Colonic mucosa (tissue), 4 donors: ENCODE data around the gene MYL5. TPM values are rescaled to one million over a fixed set of nuclear protein-coding genes. Genes with fewer than 3 reads are reported as not detected.
"Not testable (repeated sequence)": the region's sequence is repeated elsewhere in the genome, so short reads cannot be mapped to it uniquely, and the experiment has no call there.

Source experiments
- DNase-seq: peaks from one replicate; pipeline ENCODE4 v3.0.0-alpha.2; 2020
- H3K27ac ChIP-seq: fragments of 200-600 bp; one replicate; pipeline ENCODE4 v1.8.0; 2021
- H3K27me3 ChIP-seq: fragments of 200-600 bp; one replicate; pipeline ENCODE4 v1.8.0; 2021
- H3K36me3 ChIP-seq: fragments of 200-600 bp; one replicate; pipeline ENCODE4 v1.8.0; 2021
- H3K4me1 ChIP-seq: fragments of 200-600 bp; one replicate; pipeline ENCODE4 v1.8.0; 2021; ENCODE audit warnings: mild to moderate bottlenecking
- H3K4me3 ChIP-seq: fragments of 200-600 bp; one replicate; pipeline ENCODE4 v1.8.0; 2021
- H3K9ac ChIP-seq, 2 donors: one replicate each; pipeline ENCODE4 v1.7.0; 2013; ENCODE audit warnings: control low read depth in 2 of 2, low read depth in 2 of 2, low read length in 2 of 2
- H3K9me3 ChIP-seq: fragments of 200-600 bp; one replicate; pipeline ENCODE4 v1.8.0; 2021
- CTCF ChIP-seq: fragments of 200-600 bp; IDR thresholded peaks from one replicate; pipeline ENCODE4 v1.8.0; 2022; ENCODE audit warnings: antibody characterized with exemption, mild to moderate bottlenecking
- intact Hi-C: fragments of 100-400 bp; cut with DNase I; formaldehyde crosslinking; loops from one replicate; pipeline ENCODE4 v1.14.1; 2022
- total RNA-seq, 2 donors: library from RNA; stranded (reverse); fragmentation: NEBNext Ultra II Directional in 1 of 2; extraction: Animal tissue kit (Norgen Biotek cat#: 25700) in 1 of 2; gene quantifications; one replicate each; pipeline ENCODE4 v1.2.1, GENCODE V29; 2021
- donor health status: healthy.
- donor health status: DM: no; HTN: no; CAD: no.
- donor health status: DM: no; HTN: no; CAD: no.

The MYL5 gene
- total RNA-seq, 2 donors from 2014 or later = 17.3 to 53.6 TPM

GRCh38 chr4:634599-634985, 39.8 kb upstream of the MYL5 start:
- no peak for DNase-seq
- intact Hi-C loops = no loop called here
- H3K9me3 ChIP-seq = no peaks in the 10 kb centered on the region
- no peak overlapping the region for H3K9ac ChIP-seq
- H3K27me3 ChIP-seq = no peaks in the 10 kb centered on the region
- no peak overlapping the region for H3K27ac ChIP-seq
- no peaks in the 10 kb centered on the region for H3K36me3 ChIP-seq
- H3K4me3 ChIP-seq = no peak overlapping the region
- H3K4me1 ChIP-seq = no peaks in the 10 kb centered on the region
- no peak for TF ChIP-seq CTCF

DNA sequence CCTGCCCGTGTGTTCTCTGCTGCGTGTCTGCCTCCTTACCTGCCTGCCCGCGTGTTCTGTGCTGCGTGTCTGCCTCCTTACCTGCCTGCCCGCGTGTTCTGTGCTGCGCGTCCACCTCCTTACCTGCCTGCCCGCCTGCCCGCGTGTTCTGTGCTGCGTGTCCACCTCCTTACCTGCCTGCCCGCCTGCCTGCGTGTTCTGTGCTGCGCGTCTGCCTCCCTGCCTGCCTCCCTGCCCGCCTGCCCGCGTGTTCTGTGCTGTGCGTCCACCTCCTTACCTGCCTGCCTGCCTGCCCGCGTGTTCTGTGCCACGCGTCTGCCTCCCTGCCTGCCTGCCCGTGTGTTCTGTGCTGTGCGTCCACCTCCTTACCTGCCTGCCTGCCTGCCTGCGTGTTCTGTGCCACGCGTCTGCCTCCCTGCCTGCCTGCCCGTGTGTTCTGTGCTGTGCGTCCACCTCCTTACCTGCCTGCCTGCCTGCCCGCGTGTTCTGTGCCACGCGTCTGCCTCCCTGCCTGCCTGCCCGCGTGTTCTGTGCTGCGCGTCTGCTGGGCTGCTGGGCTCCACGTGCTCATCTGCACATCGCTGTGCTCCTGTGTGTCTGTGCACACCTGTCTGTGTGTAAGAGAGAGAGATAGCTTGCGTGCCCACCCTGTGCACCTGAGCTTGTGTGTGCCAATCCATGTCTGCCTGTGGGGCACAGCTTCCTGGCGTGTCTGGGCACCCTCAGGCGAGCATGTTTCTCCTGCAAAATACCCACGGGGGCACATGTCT, 39.1 kb upstream of the MYL5 start:
- H3K4me3 ChIP-seq, H3K4me1 ChIP-seq, H3K27me3 ChIP-seq, H3K36me3 ChIP-seq, intact Hi-C loops, DNase-seq, H3K9me3 ChIP-seq, H3K9ac ChIP-seq, H3K27ac ChIP-seq: not testable (repeated sequence)

DNA sequence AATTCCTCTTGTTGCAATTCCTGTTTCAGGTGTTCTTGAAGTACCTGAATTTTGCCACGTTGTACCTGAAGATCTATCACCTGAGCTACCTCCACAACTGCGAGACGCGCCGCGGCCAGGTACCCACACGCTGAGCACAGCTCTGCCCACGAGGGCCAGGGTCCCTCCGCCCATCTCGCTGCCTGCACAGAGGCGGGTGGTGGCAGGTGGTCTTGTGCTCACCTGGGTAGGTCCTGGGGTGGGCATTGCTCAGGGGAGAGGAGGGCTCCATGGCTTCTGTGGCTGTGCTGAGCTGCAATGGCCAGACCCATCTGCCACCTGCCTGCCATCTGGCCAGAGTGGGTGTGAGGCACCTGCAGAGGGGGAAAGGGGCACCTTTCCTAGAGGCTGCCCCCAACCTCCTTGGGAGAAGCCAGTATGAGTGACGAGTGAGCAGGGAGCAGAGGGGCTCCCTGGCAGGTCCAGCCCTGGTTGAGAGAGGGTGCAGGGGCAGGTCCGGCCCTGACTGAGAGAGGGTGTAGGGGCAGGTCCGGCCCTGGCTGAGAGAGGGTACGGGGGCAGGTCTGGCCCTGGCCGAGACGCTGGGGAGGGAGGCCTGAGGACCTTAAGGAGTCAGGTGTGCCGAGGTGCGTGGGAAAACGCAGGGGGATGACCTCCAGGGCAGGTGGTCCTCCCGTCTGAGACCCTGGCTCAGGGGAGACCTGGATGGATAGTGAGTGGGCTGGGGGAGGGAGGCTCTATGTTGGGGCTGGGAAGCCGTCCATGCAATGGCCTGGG, 38.3 kb upstream of the MYL5 start:
- Histone ChIP-seq H3K27me3 (no peaks in the 10 kb centered on the region), H3K36me3 (no peaks in the 10 kb centered on the region), H3K27ac (no peak overlapping the region), H3K4me3 (no peak overlapping the region), H3K9me3 (no peaks in the 10 kb centered on the region), H3K9ac (no peak overlapping the region), H3K4me1 (no peaks in the 10 kb centered on the region)
- DNase-seq = no peak
- intact Hi-C loops = no loop called here
- TF ChIP-seq CTCF = no peak

GRCh38 chr4:636628-637159, 37.6 kb upstream of the MYL5 start:
- Histone ChIP-seq H3K4me1 (no peaks in the 10 kb centered on the region), H3K27ac (no peak overlapping the region), H3K4me3 (no peak overlapping the region), H3K27me3 (no peaks in the 10 kb centered on the region), H3K9me3 (no peaks in the 10 kb centered on the region), H3K9ac (no peak overlapping the region), H3K36me3 (no peaks in the 10 kb centered on the region)
- DNase-seq = no peak
- TF ChIP-seq CTCF = no peak
- intact Hi-C loops = no loop called here

DNA sequence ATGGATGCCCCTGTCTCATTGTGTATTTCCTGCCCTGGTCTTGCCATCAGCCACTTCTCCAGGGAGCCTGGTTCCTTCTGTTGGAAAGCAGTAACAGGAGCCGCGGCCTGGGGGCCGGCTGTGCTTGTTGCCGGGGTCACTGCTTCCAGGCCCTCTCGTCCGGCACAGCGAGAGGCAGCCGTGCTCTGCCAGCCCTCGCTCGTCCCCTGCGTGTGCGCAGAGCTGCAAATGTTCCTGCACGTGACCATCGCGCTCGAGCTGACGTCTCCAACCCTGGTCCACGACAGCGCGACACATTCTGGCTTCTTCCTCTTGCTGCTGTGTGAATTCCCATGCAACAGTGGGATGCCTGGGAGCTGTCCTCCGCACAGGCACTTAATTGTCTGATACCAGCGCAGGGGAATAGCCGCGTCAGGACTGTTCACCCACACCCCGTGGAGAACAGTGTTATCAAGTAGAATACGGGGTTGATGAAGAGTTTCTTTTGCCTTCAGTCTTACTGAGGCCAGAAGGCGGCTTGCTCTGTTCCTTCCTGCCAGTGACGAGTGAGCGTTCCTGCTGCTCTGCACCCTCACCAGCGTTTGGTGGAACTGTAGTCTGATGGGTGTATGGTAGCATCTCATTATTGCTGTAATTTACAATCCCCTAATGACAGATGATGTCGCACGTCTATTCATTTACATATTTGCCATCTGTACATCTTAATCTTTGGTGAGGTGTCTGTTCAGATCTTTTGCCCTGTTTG, 36.6 kb upstream of the MYL5 start:
- TF ChIP-seq CTCF = no peak
- no peak overlapping the region for H3K9ac ChIP-seq
- no peaks in the 10 kb centered on the region for H3K9me3 ChIP-seq
- intact Hi-C loops = no loop called here
- H3K4me1 ChIP-seq = no peaks in the 10 kb centered on the region
- no peaks in the 10 kb centered on the region for H3K36me3 ChIP-seq
- H3K27ac ChIP-seq = no peak overlapping the region
- H3K4me3 ChIP-seq = no peak overlapping the region
- no peak for DNase-seq
- H3K27me3 ChIP-seq = no peaks in the 10 kb centered on the region

GRCh38 chr4:642366-642765, 32.0 kb upstream of the MYL5 start:
- H3K36me3 ChIP-seq = not testable (repeated sequence)

More at GRCh38 chr4:642366-642765, 32.0 kb upstream of the MYL5 start:
- H3K4me3 ChIP-seq, H3K9ac ChIP-seq, DNase-seq, H3K27me3 ChIP-seq, intact Hi-C loops, H3K4me1 ChIP-seq, H3K27ac ChIP-seq, H3K9me3 ChIP-seq: not testable (repeated sequence)
